ENCODE data around the gene CDC5L.

DNA sequence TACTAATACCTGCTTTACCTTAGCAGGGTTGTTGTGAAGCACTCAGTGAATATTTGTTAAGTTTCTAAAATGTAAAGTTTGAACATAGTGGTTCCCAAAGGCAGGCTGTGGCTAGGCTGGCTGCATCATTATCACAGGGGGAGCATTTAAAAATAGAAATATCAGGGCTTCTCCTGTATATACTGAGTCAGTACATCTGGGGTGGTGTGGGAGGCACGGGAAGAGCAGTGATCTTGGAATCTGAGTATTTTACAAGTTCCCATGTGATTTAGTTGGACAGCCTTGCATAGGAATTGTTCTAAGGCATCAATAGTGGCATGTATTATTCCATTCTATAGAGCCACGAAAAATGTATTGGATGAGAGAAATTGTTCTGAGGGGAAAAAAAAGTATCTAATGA lies 8.0 kb downstream of the CDC5L start:
- TF ChIP-seq, protein P1, sequence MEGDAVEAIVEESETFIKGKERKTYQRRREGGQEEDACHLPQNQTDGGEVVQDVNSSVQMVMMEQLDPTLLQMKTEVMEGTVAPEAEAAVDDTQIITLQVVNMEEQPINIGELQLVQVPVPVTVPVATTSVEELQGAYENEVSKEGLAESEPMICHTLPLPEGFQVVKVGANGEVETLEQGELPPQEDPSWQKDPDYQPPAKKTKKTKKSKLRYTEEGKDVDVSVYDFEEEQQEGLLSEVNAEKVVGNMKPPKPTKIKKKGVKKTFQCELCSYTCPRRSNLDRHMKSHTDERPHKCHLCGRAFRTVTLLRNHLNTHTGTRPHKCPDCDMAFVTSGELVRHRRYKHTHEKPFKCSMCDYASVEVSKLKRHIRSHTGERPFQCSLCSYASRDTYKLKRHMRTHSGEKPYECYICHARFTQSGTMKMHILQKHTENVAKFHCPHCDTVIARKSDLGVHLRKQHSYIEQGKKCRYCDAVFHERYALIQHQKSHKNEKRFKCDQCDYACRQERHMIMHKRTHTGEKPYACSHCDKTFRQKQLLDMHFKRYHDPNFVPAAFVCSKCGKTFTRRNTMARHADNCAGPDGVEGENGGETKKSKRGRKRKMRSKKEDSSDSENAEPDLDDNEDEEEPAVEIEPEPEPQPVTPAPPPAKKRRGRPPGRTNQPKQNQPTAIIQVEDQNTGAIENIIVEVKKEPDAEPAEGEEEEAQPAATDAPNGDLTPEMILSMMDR (IDR thresholded peaks at IDR 0.05) = no peak
- TF ChIP-seq, protein P2, sequence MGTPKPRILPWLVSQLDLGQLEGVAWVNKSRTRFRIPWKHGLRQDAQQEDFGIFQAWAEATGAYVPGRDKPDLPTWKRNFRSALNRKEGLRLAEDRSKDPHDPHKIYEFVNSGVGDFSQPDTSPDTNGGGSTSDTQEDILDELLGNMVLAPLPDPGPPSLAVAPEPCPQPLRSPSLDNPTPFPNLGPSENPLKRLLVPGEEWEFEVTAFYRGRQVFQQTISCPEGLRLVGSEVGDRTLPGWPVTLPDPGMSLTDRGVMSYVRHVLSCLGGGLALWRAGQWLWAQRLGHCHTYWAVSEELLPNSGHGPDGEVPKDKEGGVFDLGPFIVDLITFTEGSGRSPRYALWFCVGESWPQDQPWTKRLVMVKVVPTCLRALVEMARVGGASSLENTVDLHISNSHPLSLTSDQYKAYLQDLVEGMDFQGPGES (IDR thresholded peaks at IDR 0.05; ENCODE audit: low read depth, low read length) = no peak
- TF ChIP-seq RFX5 (IDR thresholded peaks at IDR 0.05; ENCODE audit: low read length) = no peak

All from SK-N-SH (cell line).